Nucleus accumbens (tissue), 56 donors: ENCODE data around the gene PKP3.

Experiments
- DNase-seq, 56 donors: peaks; one replicate each; lab custom pipeline; 2025; lab: John Stamatoyannopoulos, UW

PKP3 gene

DNA sequence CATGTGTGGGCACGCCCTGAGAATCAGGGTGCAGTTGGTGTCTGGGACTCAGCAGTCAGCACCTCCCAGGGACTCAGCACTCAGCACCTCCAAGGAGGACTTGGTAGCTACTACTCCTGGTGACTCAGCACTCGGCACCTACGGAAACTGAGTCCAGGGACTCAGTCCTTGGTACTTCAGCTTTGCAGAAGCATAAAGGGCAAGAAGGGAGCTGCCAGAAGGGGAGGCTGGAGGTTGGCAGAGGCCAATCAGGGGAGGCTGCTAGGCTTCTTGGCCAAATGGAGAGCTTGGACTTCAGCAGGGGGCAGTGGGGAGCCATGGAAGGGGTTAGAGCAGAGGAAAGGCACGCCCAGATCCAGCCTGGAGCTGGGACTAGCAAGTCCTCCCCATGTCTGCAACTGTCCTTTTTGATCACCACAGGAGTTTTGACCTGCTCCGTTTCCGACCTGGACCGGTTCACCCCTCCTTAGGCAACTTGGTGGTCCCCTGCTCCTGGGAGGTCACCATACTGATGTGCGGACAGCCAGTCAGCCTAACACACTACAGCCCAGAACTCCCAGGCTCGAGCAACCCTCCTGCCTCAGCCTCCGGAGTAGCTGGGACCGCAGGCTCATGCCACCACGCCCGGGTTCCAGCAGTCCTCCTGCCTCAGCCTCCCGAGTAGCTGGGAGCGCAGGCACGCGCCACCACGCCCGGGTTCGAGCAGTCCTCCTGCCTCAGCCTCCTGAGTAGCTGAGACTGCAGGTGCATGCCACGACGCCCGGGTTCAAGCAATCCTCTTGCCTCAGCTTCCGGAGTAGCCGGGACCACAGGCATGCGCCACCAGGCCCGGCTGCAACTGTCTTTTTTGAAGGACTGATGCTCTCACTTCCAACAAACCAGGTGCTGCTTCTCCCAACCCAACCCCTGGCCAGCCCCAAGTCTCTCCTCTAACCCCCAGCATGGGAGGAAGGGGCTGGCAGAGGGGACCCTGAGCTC is 46.3 kb downstream of the PKP3 start:
- DNase-seq = no peak

DNA sequence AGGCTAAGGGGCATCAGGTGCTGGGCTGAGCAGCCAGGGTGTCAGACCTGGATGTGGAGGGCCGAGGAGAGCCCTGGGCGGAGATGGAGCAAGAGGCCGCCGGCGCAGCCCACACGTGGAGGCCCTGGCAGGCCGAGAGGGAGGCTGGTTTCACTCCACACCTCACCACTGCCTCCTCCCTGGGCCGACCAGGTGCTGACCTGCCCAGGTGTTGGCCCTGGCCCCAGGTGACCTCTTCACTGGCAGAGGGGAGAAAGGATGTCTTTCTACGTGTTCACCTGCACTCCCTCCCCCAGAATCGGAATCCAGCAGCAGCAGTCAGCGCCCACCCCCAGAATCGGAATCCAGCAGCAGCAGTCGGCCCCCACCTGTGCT is 47.0 kb downstream of the PKP3 start:
- DNase-seq = no peak

GRCh38 chr11:441418-442274 is 47.6 kb downstream of the PKP3 start, which contains the start of gene ANO9:
Gene ANO9 (minus strand): TSS chr11:442011. CDS start chr11:441926, 85 bp downstream.
- no peak for DNase-seq

GRCh38 chr11:442611-443081 is 48.6 kb downstream of the PKP3 start:
- DNase-seq = no peak

DNA sequence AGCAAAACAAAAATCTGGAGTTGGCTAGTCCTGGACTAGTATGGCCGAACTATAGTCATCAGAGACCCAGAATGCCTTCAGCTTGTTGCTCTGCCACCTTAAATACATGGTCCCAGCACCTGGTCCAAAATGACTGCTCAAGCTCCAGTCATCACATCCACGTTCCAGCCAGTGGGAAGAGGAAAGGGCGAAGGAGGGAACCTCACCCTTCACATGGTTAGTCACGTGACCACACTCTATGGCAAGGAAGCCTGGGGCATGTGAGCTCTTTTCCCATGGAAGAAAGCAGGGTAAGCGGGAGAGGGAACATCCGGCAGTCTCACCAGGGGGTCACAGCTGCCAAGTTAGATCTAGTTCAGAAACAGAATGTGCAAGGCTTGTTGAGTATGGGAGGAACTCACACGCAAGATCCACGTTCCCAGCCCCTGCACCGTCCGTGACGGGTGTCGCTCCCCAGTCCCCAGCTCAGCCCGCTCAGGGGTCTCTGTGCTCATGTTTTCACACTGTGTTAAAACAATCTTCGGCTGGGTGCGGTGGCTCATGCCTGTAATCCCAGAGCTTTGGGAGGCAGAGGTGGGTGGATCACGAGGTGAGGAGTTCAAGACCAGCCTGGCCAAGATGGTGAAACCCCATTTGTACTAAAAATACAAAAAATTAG is 49.7 kb downstream of the PKP3 start:
- DNase-seq = no peak

DNA sequence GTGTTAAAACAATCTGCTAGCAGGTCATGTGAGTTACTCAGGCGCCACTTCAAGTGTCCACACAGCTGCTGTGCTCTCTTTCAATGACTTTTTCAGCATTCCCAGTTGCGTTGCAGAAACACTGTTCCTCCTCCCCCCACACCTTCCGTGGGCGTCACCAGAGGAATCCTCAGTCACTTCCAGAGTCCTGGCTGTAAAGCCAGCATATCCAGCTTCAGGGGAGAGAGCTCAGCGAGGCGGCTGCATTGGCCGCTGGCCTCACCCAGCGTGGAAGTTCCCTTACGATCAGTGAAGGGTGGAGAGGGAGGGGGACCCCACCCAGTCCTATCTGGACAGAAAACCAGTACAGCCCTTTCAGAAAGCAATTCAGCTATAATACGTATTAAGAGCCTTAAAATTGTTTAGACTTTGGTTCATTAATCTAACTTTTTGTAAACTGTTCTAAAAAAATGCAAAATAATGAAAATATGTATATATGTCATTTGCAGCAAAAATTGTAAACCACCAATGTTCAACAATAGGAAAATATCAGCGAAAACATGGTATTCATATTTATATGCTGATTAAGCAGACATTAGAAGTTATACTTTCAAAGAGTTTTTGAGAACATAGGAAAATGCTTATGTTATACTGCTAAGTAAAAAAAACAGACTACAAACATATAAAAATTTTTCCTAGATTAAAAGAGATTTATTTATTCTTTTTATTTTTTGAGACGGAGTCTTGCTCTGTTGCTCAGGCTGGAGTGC is 50.6 kb downstream of the PKP3 start:
- peak in 3 of 56 donors; percentile 6 to 23 (median 18) for DNase-seq

DNA sequence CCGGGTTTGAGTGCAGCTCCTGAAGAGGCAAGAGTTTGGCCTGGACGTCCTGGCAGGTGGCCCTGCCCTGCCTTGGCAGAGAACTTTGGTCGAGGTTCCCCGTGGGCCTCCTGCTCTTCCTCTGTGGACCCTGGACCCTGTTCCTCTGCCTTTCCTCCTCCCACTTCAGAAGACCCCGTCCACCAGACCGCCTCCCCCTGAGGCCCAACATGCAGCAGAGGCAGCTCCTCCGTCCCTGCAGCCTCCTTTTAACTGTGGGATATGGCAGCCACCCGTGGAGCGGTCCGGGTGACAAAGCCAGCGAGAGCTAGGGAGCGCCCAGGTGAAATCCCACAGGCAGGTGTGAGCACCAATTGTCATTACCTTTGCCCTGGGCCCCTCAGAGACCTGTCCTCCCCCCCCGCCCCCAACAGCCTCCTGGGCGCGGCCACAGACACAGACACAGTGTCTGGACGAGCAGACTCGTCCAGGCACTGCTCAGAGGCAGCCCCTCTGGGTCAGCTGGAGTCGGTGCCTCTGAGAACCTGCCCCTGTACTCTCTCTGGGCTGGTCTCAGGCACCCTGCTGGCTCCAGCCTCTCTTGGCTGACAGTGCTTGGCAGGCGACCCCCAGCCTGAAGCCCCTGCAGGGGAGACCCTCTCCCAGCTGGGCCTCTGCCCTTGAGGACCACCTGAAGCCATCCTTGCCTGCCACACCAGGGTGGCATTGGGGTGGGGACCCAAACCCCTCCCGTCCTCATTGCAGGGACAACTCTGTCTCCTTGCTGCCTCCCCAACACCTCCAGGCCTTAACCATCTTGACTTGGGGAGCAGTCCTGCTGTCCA is 52.0 kb downstream of the PKP3 start:
- DNase-seq = no peak

- no peak for DNase-seq
These were observed 52.9 kb downstream of the PKP3 start for GRCh38 chr11:446891-447290.

- peak in 55 of 56 donors; percentile 71 to 97 (median 88) for DNase-seq
These were observed 54.1 kb downstream of the PKP3 start for GRCh38 chr11:447923-448731.

DNA sequence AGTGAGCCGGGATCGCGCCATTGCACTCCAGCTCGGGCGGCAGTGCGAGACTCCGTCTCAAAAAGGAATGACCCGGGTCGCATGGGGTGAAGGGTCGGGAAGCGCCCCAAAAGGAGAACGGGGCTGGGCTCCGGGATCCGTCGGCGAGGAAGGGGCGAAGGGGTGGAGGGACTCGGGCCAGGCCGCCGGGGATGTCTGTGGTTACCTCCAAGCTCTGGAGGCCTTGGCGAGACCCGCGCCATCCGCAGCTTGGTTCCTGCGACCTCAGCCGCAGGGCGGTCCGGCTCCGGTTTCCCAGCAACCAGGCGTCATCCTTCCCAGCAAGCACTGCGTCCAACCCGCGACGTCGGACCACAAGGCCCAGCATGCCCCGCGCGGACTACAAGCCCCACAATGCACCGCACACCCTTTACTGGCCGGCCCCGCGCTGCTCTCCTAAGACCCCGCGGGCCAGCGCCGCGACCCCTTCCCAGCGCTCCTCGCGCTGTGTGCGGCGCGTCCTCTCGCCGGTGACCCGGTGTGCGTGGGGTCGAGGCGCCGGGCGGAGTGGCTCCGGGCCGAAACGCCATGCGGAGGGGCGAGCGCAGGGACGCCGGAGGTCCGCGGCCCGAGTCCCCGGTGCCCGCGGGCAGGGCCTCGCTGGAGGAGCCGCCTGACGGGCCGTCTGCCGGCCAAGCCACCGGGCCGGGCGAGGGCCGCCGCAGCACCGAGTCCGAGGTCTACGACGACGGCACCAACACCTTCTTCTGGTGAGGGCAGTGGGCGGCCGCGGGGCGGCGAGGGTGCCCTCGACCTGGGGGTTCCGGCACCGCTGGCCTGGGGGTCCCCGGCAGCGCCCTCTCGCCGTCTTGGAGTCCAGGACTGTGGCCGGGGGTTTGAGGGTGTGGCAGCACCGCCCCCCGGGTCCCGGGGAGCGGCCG is 56.1 kb downstream of the PKP3 start, which contains the start of gene PTDSS2:
Gene PTDSS2, plus strand, starts transcription at position 391 of the 920 bp plus-strand sequence. Its CDS starts 177 bp downstream, at position 568.
- peak; percentile 57 to 97 (median 92) for DNase-seq

DNA sequence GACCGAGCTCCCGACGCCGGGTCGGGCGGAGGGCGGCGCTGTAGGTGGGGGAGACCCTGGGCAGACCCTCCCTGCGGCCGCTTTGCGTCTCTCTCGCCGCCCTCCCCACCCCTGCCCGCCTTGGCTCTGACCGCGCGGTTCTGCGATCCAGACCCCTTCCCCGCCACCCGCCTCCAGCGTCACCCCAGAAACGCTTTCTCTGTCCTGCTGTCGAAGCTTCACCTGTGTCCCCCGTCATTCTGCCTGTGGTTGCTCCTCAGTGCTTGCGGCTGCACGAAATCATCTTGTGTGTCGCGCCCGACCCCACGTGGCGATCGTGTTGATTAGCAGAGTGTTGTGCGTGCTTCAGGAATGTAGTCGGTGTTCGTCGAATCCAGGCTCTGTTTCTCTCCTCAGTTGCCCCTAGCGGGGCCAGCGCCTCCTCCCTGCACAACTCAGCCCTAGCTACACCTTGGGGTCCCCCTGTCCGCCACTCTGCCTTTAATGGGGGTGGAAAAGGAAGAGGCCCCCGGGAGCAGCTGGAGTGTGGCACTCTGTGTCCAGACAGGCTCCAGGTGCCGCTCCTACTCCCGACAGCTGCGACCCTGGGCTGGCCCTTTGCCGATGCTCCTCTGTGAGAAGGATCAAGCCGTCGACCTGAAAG is 56.9 kb downstream of the PKP3 start:
- peak in 40 of 56 donors; percentile 9 to 80 (median 48) for DNase-seq

DNA sequence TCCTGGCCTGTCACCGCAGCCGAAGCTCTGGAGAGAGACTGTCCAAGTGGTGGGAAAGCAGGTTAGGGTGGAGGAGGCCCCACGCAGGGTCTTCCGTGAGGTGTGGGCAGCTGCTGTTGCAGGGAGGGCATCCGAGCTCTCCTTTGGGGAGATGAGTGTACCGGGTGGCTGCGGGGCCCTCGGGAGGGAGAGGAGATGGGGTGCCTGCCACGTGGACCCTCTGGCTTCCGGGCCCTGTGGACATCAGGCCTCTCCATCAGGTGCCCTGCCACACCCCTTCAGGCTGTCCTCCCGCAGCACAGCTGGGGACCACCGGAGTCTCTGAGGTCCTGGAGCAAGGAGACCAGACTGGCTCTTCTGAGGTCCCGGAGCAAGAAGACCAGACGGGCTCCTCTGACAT is 57.7 kb downstream of the PKP3 start:
- no peak for DNase-seq

DNA sequence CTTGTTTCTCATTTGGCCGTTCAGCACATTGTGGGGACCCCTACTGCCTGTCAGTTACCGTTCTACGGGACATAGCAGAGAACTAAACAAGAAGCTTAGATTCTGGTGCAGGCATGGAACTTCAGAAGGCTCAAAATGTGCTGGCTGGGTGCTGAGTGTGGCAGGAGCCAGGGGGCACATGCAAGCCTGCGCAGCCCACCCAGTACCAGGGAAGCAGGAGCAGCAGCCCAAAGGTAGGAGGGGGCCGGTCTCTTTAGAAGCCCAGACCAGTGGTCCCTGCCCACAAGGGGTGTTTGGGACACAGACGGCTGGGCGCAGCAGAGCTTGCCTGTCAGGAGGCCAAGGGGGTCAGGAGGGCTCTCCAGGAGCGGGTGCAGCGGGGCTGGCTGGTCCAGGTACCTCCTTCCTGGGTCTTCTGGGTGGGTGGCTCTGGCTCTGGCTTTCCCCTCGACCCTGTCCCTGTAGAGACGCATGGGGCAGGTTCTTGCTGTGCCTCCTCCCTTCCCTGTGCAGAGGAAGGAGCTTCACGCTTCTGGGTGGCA is 58.3 kb downstream of the PKP3 start:
- DNase-seq = no peak

DNA sequence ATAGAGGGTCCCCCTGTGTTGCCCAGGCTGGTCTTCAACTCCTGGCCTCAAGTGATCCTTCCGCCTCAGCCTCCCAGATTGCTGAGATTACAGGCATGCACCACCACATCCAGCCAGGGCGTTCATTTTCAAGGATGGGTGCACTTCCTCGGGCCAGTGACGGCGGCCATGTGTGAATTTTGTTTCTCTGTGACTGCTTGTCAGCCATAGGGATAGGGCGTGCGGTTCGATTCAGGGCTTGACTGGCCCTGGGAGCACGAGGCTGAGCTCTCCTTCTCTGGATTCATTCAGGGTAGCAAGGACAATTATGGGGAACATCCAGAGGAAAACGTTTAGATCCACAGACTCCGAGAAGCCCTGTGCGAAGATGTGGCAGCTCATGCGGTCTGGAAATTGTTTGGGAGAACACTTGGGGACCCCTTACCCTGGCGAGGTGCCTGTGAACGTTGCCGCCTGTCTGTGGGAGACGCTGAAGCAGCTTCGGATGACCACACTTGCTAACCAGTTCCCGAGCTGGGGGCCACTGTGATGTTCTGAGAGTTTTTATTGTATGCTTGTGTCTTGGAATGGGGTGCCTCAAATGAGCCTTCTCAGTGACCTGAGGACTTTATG is 59.0 kb downstream of the PKP3 start:
- no peak for DNase-seq

DNA sequence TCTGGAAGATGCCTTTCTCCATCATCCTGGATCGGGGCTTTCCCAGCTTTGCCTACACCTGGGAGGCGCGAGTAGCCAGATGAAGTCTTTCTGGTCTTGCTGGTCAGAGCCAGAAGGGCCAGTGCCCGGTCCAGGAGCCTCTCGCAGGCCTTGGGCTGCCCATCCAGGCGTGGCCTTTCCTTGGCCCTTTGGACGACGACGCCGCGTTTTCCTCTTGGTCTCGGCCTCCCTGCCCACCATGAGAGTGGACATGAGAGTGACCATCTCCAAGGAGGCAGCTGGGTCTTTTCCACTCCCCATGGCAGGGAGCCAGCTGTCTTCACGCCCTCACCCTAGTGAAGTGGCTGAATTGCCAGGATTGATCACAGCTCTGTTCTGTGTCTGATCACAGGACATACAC is 59.6 kb downstream of the PKP3 start:
- no peak for DNase-seq

- no peak for DNase-seq
These were observed 60.0 kb downstream of the PKP3 start for GRCh38 chr11:454043-454442.
